ENCODE results near the gene SLC25A26.
"Not testable (repeated sequence)": the region's sequence is repeated elsewhere in the genome, so short reads cannot be mapped to it uniquely, and the experiment has no call there.

SLC25A26 gene

DNA sequence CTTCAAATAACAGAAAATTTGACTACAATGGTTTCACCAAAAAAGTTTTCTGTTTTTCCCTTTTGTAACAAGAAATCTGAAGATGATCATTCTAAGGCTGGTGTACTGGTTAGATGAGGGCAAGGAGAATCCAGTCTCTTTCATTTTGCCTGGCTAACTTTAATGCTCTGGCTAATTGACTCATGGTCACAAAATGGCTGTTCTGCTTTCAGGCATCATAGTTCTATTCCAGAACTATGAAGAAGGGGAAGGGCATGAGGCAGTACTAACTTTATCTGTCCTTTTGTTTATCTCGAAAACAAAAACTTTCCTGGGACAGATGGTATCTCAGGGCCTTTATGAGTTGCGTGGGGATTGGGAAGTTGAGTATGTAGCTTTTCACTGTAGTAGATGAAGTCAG, 50.4 kb downstream of the SLC25A26 start:
- DNase-seq = no peak

DNA sequence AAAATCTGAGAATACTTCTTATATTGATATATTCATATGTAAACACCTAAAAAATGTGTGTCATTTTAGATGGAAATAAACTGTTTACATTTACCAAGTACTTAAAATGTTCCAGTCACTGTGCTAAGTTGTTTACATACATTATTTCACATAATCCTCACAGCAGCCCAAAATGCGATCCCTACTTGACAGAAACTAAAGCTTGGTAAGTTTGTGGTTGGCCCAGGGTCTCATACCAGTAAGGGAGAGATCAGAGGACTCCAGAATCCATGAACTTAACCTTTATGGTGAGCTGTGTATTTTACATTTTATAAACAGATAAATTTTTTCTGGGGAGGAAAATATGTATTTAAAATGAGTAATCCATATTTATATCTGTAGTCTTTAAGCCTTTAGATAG, 51.2 kb downstream of the SLC25A26 start:
- DNase-seq = no peak

DNA sequence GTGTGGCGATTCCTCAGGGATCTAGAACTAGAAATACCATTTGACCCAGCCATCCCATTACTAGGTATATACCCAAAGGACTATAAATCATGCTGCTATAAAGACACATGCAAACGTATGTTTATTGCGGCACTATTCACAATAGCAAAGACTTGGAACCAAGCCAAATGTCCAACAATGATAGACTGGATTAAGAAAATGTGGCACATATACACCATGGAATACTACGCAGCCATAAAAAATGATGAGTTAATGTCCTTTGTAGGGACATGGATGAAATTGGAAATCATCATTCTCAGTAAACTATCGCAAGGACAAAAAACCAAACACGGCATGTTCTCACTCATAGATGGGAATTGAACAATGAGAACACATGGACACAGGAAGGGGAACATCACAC, 54.0 kb downstream of the SLC25A26 start:
- DNase-seq = not testable (repeated sequence)

DNA sequence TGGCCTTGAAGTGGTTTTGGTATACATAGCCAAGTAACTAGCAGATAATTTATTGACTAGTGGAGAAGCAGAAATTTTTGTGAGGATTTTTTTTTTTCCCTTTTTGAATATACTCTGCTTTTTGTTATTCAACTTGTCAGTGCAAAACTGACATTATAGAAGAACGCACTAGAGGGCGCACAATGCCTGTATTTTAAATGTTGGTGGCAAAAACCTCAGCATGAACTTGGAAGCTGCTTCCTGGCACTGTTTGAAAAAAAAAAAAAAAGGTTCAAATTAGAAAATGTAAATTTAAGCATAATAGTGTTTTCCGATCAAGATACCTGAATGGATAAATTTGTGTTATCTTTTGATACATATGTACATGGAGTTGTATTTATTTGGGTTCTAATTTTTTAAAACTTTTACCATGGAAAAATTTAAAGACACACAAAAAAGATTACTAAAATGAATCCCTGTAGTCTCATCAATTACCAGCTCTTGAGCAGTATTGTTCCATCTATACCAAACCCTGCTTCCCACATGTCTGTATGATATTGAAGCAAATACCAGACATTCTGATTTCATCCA, 56.0 kb downstream of the SLC25A26 start:
- DNase-seq = peak; percentile 71

DNA sequence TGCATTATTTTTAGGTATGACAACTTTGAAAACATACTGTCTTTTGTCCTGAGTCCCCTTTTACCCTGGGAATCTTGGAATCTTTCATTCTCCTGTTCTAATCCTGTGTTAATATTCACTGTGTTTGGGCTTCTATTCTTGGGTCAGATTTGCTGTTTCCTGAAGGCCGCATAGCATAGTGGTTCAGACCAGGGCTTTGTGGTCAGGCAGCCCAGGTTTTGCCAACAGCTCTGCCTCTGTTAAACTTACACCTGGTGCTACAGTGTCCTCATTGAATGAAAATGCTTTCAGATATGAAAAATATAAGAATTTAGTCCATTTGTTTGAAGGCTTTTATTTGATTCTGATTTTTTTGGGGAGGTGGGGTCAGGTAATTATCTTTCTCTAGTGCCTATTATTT, 58.4 kb downstream of the SLC25A26 start:
- DNase-seq = no peak

DNA sequence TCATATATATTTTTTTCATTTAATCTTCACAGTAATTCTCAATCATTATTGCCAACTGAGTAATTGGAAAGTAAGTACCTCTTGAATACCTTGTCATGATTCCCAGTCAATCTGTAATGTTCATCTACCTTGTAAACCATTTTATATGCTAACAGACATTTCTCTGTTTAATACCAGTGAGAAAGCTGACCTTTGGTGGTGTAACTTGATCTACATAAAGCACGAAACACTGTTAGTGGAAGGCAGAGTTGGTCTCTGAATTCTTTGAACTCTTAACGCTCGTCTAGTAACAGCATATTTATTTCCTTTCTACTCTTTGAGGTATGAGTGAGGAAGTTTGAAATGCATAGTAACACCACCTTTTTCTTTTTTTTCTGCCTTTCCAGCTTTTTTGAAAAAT, 59.5 kb downstream of the SLC25A26 start:
- DNase-seq = no peak

DNA sequence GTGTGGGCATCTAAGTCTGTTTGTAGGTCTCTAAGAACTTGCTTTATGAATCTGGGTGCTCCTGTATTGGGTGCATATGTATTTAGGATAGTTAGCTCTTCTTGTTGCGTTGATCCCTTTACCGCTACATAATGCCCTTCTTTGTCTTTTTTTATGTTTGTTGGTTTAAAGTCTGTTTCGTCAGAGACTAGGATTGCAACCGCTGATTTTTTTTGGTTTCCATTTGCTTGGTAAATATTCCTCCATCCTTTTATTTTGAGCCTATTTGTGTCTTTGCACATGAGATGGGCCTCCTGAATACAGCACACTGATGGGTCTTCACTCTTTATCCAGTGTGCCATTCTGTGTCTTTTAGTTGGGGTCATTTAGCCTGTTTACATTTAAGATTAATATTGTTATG, 71.1 kb downstream of the SLC25A26 start:
- DNase-seq = not testable (repeated sequence)

DNA sequence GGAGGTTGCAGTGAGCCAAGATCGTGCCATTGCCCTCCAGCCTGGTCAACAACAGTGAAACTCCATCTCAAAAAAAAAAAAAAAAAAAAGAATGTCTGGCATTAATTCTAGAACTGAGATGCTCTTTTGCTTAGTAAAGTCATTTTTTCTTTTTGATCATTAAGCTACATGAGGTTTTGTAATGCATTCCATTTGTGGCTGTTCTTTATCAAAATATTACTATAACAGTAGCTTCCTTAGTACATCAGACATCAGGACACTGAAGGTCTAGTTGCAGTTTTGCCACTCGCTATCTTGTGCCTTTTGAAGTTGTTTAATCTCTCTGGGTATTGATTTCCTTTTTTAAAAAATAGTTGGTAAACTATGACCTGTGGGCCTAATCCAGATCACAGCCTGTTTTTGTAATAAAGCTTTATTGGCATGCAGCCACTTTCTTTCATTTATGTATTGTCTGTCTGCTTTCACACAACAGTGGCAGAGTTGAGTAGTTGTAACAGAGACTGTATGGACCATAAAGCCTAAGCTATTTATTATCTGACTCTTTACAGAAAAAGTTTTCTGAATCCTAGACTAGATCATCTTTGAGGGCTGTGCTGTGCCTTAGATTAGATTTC, 76.6 kb downstream of the SLC25A26 start:
- no peak for DNase-seq

DNA sequence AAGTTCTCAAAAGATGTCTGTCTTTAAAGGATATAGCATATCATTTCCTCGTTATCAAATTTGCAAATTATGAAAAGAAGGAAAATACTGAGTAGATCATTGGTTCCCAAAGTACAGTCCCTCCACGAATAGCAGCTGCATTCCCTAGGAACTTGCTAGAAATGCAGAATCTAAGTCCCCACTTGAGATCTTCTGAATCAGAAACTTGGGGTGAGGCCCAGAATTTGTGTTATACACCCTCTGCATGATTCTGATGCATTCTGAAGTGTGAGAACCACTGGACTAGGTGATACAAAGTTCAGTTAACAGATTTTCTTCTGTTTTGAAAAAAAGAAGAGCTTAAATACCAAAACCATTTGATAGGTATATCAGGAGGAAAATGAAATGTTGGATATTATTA, 77.1 kb downstream of the SLC25A26 start:
- no peak for DNase-seq

DNA sequence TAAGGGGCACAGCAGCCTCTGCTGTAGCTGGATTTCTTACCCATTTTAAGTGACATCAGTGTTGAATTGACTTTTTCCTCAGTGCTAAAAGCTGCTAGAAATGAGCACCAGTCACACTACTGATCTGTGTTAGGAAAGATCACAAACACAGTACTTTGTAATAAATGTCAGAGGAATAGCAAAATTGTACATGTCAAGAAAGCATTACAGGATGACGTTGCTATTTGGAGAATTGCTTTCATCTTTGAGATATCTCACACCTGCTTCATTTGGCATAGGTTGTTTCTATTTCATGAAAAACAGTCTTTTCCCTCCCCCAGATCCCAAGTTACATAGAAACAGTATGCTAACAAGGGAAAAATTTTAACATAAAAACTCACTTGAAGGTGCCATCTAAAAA, 77.8 kb downstream of the SLC25A26 start:
- no peak for DNase-seq

DNA sequence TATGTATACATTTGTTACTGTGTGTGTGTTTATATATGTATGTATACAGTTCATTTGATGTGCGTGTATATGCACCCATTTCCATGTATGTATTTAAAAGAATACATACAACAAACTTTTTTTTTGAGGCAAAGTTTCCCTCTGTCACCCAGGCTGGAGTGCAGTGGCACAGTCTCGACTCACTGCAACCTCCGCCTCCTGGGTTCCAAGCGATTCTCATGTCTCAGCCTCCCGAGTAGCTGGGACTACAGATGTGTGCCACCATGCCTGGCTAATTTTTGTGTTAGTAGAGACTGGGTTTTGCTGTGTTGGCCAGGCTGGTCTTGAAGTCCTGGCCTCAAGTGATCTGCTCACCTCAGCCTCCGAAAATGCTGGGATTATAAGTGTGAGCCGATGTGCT, 78.3 kb downstream of the SLC25A26 start:
- not testable (repeated sequence) for DNase-seq

DNA sequence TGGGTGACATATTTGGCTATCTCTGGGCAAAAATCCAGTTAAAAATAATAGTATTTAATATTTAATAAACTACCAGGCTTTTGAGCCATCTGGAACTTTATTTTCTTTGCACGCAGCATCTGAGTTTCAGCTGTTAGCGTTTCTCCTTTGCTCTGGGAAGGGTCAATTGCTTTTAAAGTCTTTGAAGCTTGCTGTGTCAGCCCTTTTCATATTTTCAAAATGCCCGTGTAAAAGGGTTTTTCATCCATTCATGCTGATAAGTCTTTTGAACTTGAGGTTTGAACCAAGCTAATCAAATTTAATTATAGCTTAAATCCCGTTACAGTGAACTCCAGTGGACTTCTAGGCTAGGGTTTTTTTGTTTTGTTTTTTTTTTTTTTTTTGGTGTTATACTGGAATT, 79.1 kb downstream of the SLC25A26 start:
- no peak for DNase-seq

DNA sequence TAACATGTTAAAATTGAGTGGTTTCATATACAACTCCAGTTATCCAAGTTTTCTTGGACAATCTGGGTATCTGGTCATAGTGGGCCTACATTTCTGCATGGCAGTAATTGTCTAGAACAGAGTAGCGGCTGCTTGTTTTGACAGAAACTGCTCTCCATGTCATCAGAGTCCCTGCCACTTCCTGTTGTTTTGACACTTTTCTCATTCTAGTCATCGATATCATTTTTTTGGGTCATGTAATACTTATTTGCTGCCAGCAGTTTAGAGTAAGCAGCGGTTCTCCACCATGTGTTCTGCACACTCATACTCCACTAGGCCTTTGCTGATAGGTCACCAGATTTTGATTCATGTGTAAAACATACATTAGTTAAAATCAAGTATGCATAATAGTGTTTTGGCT, 81.5 kb downstream of the SLC25A26 start:
- no peak for DNase-seq

DNA sequence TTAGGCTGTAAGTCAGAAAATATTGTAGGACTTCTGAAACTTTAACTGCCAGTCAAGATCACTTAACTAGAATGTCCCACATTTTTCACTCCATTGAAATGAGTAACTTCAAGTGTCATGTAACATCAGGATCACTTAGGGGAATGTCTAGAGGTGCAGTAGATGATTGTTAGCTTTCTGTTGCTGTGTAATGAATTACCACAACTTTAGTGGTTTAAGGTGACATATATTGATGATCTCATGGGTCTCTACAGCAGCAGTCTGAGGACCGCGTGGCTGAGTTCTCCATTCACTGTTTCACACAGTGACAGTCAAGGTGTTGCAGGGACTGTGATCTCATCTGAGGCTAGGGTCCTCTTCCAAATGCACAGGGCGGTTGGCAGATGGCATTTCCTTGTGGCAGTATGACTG, 82.7 kb downstream of the SLC25A26 start:
- DNase-seq = no peak

DNA sequence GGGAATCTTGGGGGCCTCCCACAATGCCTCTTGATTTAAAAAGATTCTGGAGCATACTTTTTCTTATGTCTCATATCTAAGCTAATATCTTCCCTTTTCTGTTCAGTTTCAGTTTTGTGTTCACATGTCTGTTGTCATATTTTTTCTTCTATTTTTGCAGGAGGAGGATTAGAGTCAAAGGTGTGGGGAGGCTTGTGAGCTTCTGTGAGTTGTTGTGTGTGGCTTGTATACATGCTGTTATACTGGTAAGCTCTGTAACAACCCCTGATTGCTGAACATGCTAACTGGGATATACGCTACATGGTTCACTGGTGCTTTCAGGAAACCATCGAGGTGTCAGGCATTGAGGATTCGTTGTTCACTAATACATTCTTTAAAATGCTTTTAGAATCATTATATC, 83.5 kb downstream of the SLC25A26 start:
- no peak for DNase-seq

DNA sequence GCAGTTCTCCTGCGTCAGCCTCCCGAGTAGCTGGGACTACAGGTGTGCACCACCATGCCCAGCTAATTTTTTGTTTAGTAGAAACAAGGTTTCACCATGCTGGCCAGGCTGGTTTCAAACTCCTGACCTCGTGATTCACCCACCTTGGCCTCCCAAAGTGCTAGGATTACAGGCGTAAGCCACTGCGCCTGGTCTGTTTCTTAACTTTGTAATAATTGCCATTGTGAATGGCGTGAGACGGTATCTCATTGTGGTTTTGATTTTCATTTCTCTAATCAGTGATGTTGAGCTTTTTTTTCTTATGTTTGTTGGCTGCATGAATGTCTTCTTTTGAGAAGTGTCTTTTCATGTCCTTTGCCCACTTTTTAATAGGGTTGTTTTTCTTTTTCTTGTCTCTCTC, 85.3 kb downstream of the SLC25A26 start:
- not testable (repeated sequence) for DNase-seq

DNA sequence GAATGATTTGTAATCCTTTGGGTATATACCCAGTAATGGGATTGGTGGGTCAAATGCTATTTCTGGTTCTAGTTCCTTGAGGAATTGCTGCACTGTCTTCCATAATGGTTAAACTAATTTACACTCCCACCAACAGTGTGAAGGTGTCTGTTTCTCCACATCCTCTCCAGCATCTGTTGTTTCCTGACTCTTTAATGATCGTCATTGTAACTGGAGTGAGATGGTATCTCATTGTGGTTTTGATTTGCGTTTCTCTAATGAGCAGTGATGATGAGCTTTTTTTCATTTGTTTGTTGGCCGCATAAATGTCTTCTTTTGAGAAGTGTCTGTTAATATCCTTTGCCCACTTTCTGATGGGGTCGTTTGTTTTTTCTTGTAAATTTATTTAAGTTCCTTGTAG, 86.2 kb downstream of the SLC25A26 start:
- not testable (repeated sequence) for DNase-seq

DNA sequence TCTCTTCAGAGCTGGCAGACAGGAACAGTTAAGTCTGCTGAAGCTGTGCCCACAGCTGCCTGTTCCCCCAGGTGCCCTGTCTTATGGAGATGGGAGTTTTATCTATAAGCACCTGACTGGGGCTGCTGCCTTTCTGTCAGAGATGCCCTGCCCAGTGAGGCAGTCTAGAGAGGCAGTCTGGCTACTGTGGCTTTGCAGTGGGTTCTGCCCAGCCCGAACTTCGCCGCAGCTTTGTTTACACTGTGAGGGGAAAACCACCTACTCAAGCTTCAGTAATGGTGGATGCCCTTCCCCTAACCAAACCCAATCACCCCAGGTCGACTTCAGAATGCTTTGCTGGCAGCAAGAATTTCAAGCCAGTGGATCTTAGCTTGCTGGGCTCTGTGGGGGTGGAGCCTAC, 91.2 kb downstream of the SLC25A26 start:
- no peak for DNase-seq

DNA sequence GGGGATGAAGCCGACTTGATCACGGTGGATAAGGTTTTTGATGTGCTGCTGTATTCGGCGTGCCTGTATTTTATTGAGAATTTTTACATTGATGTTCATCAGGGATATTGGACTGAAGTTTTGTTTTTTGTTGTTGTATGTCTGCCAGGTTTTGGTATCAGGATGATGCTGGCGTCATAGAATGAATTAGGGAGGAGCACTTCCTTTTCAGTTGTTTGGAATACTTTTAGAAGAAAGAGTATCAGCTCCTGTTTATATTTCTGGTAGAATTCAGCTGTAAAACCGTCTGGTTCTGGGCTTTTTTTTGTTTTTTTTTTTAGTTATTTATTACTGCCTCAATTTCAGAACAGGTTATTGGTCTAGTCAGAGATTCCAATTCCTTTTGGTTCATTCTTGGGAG, 93.7 kb downstream of the SLC25A26 start:
- no peak for DNase-seq

DNA sequence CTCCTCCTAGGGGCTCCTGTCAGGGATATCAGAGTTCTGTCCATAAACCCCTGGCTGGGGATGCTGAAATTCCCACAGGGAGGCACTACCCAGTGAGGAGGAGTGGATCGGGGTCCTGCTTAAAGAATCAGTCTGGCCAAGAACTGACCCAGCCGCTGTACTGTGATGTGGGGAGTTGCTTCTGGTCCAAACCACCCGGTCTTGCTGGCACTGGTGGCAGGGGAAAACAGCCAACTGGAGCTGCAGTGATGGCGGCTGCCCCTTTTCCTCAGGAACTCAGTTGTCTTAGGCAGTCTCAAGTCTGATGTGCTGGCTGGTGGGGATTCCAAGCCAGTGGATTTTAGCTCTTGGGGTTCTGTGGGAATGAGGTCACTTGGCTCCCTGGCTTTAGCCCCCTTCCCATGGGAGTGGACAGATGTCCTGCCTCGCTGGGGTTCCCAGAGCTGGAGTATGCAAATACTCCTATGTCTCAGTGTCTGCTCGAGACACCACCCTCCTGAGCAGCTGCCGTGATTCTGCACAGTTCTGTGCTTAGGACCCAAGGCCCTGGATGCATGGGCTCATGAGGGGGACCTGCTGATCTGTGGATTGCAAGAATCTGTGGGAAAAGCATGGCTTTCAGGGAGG, 97.1 kb downstream of the SLC25A26 start:
- peak; percentile 45 for DNase-seq

DNA sequence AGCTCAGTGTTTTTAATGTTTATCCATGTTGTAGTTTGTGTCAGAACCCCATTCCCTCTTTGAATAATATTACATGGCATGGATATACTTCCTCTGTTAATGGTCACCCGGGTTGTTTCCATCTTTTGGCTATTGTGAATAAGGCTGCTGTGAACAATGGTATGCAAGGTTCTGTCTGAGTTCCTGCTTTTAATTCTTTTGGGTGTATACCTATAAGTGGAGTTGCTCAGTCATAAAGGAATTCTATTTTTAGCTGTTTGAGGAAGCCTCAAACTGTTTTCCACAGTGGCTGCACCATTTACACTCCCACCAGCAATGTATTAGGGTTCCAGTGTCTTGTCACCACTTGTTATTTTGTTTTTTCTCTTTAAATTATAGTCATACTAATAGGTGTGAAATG, 99.6 kb downstream of the SLC25A26 start:
- no peak for DNase-seq

DNA sequence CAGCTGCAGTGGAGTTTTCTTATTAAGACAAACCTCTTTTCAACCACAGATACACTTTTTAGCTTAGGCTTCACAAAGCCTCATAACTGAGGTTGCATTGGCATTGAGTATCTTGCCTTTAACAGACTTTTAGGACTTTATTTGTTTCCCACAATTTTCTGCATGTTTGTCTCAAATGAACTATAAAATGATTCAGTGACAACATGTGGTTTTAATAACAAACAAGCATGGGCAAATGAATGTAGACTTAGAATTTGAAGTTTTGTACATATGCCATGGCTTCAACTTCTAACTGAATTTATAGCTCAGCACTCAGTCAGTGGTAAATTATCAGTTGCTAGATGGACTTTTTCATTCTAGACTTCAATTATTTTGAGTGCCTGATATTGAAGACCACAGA, 101.6 kb downstream of the SLC25A26 start:
- DNase-seq = no peak

DNA sequence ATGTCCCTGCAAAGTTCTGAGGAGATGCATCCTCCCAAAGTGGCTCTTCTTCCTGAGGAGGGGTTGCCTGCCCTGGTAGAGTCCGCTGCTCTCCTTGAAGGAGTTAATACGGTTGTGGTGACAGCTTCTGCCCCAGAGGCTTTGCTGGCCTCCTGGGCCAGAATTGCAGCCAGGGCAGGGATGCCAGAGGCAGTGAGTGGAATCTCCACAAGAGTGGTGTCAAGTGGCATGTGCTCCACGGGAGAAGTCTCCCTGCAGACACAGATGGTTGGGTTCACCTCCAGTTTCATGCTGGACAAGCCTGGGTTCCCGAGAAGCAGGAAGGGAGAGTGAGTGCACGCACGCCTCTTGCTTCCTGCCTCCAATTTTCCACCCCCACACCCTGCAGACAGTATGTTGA, 105.5 kb downstream of the SLC25A26 start:
- DNase-seq = no peak

DNA sequence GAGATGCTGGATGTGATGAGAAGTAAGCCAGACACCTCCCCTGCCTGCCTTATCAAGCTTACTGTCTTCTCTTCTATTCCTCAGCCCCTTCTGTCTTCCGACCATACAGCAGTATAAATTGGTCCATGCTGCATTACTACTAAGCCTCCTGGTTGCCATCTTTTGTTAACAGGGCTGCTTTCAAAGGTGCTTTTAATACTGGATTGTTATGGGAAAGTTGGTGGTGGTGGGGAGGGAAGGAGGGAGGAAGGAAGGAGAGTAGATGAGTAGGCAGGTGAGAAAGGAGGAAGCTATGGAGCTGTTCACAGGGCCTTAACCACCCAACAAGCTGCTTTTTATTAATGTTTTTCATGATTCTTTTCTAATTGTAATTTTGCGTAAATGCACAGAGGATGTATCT, 114.9 kb downstream of the SLC25A26 start:
- DNase-seq = no peak

DNA sequence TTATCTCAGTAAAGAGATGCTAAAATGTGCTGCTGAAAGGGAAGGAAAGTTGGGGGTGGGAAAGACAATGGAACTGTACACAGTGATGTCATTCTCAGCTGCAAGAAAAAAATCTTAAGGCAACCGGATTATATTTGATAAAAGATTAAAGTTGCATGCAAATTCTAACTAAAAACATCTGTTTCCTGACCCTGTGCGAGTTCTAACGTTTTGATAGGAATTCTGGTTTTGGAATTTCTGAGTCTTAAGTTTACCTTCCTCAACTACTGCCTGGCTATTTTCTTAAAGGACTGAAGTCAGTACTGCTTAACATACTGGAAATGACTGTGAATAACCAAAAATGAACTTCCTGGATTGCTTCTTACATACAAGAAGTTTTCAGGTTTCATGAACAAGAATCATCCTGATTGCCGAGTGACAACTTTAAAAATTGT, 115.5 kb downstream of the SLC25A26 start:
- DNase-seq = no peak
